Stimulated activated CD8-positive, alpha-beta memory T cell treated with anti-CD3 and anti-CD28 coated beads, Interleukin-15, amount 100 ng/mL, for 48 hours (primary cell): ENCODE data around the gene RHBDD1.

Source experiments
- DNase-seq, 2 donors: peaks; one replicate each; pipeline ENCODE4 v3.0.0-alpha.2; 2020; ENCODE audit warnings: low read depth in 2 of 2

The RHBDD1 gene

DNA sequence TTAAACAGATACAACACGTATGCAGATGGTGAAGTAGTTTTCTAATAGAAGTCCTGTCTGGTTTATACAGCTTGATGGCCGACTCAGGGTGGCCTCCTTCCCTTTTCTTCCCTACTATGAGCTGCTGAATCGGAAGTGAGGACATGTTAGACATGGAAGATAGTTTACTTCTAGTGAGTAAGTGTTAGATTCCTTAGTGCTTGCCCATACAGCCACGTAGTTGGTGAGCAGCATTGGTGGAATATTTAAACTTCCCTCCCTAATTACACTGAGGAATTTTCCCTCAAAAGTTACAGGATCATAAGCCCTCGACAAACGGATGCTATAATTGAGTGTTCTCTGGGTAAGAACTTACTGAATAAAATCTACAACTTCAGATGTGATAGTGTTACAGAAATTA, 52.1 kb downstream of the RHBDD1 start:
- DNase-seq, result no peak

- DNase-seq, result no peak
These were observed 52.6 kb downstream of the RHBDD1 start for GRCh38 chr2:226888378-226888965.

DNA sequence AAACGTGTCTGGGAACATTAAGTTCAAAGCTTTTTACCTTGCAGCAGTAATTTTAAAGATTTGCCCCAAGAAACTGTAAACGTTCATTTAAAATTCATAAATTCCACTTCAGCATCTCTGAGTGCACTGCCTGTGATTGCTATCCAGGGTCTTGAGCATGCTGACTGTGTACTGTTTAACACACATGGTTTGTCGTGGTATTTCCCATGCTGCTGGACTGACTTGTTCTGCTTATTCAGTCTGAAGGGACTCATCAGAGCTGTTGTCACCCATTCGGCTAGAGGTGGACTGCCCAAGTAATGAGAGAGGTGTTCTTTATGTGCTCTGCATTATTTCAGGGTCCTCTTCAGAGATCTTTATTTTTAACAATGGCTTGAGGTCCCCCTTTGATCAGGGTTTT, 53.1 kb downstream of the RHBDD1 start:
- no peak for DNase-seq

DNA sequence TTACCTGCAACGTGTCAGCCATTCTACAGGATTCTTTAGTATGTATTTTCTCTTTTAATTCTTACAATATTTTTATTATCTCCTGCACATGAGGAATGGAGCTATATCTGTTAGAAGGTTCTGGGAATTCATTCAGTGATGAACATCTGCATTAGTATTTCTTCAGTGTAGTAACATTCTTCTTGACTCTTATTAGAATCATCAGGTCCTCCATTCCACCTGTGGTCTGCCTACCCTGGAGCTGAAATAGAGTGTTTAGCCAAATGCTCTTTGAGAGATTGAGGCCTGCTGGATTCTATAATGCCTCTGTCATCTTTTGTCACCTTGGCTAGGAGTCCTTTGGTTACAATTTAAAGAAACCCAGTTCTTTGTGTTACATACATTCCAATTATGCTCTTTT, 54.4 kb downstream of the RHBDD1 start:
- no peak for DNase-seq

DNA sequence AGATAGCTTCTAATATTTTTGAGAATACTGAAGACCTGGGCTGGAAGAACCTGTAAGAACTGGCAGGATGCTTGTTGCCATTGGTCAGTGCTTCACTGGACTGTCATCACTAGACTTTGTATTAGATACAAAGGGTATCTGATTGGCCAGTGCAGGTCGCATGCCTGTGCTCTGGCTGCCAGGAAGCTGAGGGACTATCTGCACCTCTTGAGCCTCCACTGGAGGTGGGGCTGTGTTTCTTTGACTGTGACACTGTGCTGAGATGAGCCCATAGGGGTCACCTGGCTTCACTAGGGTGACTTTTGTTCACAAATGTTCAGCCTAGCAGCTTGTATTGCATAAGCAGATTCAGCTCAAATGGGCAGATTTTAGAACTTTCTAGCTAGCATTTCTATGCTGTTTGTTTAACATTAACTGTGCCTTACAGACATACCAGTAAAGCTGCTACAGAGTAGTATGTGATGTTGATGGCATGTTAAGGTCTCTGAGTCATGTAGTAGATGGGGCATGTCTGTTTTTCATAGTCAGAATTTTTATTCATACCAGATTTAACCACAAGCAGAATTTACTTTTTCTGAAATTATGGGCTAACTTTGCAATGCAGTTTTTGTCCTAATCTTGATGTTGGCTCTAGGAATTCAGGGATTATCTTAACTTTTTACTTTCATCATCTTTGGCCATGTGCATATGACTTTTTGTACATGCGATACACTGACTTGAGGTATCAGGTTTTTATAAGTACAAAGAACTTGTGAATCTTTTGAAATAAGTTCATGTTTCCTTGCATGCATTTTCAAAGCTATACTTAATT, 56.1 kb downstream of the RHBDD1 start:
- DNase-seq, result no peak

- DNase-seq, result no peak
These were observed 56.9 kb downstream of the RHBDD1 start for GRCh38 chr2:226892729-226893128.

DNA sequence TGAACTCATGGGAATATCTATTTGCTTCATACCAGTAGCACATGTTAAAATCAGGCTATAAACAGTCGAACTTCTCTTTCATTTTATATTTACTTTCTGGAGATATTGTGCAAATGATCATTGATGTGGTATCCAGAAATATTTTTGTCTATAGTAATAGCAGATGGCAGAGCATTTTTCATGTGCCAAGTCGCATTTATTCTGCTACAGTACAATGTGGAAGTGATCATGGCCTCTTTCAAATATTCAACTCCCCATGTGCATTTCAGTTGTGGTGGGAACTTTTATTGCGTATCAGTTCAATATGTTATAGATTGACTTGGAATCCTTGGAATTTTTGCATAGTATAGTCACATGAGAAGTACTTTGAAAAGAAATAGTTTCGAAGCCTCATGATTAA, 57.4 kb downstream of the RHBDD1 start:
- no peak for DNase-seq

DNA sequence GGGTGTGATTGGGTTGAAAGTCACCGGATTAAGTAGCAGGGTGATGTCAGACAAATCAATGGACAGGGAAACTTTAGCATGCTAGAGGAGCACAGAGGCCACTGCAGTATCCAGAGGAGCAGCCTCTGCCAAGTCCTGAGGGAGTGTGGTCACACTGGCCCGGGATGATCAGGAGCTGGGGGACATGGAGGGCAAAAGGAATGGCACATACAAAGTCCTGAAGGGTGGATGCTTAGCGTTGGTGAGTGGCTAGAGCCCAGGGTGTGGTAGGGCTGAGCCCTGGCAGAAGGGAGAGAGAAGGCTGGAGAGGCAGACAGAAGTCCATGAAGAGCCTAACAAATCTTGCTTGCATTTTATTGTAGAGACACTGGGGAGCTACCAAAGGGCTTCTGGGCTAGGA, 58.9 kb downstream of the RHBDD1 start:
- no peak for DNase-seq

- DNase-seq, result no peak
These were observed 59.7 kb downstream of the RHBDD1 start for GRCh38 chr2:226895579-226895978.

GRCh38 chr2:226898121-226898520, 62.3 kb downstream of the RHBDD1 start:
- no peak for DNase-seq

GRCh38 chr2:226898897-226899296, 63.0 kb downstream of the RHBDD1 start:
- no peak for DNase-seq

GRCh38 chr2:226902041-226902966, 66.5 kb downstream of the RHBDD1 start:
- no peak for DNase-seq

DNA sequence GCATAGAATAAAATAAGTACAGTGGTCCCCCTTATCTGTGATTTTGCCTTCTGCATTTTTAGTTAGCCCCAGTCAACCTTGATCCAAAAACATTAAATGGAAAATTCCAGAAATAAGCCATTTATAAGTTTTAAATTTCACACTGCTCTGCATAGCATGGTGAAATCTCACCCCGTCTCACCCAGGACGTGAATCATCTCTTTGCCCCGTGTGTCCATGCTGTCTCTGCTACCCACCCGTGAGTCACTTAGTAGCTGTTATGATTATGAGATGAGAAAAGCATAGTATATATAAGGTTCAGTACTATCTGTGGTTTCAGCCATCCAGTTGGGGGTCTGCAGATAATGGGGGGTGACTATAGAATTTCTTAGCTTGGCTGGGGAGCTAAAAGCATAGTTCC, 67.3 kb downstream of the RHBDD1 start:
- DNase-seq, result peak; percentile 6 to 34

- no peak for DNase-seq
These were observed 68.7 kb downstream of the RHBDD1 start for GRCh38 chr2:226904592-226904991.

GRCh38 chr2:226905718-226906117, 69.9 kb downstream of the RHBDD1 start:
- no peak for DNase-seq

- DNase-seq, result no peak
These were observed 70.4 kb downstream of the RHBDD1 start for GRCh38 chr2:226906163-226906693.

GRCh38 chr2:226909126-226909525, 73.3 kb downstream of the RHBDD1 start:
- no peak for DNase-seq

DNA sequence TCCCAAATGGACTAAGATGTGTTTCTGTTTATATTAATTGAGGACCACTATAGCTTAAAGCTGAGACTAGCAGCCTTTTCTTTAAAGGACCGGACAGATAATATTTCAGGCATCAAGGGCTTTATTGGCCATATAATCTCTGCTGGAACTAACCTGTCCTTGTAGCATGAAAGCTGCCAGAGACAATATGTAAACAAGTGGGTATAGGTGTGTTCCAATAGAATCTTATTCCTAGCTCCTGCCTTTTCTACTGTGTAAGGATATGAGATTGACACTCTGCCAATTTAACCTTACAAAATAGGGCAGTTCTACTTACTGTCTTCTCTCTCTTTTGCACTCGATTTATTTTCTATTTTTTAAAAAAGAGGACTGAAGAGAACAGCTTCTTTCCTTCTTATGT, 74.0 kb downstream of the RHBDD1 start:
- DNase-seq, result no peak

- no peak for DNase-seq
These were observed 74.5 kb downstream of the RHBDD1 start for GRCh38 chr2:226910384-226910783.

DNA sequence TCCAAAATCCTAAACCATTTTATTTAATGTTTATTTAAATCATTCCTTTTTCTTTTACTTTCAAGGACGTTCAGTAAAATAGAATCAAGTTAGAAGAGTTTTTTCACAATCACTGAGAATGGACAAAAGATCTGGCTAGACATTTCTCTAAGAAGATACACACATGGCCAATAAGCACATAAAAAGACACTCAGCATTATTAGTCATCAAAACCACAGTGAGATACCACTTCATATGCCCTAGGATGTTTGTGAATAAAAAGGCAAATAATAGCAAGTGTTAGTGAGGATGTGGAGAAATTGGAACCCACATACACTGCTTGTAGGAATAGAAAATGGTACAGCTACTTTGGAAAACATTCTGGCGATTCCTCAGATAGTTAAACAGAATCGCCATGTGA, 76.1 kb downstream of the RHBDD1 start:
- no peak for DNase-seq

DNA sequence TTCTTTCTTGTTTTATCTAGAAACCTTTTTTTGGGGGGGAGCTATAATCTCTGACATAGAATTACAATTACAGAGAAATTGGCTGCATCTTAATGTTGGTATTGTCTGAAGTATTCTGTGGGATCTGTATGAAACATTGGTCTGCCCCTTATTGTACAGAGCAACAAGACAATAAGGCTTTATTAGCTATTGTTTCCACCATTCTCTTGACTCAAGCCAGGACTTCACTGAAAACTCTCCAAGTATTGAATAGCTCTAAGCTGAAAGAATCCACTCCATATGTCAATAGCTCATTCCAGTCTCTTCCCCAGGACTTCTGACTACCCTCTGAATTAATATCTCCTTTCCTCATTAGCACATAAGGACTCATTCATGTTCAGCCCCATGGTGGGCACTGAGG, 77.8 kb downstream of the RHBDD1 start:
- no peak for DNase-seq

DNA sequence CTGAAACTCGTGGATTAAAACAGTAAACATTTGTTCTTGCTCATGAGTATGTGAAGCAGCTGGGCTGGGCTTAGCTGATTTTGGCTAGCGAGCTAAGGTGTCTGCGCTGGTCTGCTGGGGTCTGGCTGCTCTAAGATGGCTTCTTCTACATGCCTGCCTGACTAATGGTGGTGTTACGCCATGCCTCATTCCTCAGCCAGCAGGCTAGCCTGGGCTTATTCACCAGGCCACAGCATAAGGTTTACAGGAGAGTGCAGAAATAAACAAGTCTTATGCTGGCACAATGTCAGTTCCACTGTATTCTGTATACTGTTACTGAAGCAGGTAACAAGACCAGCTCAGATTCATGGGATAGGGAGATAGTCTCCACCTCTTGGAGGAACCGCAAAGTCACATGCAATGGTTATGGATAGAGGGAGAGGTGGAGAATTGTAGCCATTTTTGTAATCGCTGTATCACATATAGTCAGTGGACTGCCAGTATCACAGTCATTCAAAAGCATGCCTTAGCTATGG, 80.0 kb downstream of the RHBDD1 start:
- no peak for DNase-seq
